ENCODE measurements around the gene WDR49. TPM values are rescaled to one million over a fixed set of nuclear protein-coding genes. Genes with fewer than 3 reads are reported as not detected.

The WDR49 gene
- 0.07 and 0.35 TPM in 2 replicates for total RNA-seq (2014; rRNA removed; shearing (Covaris generic))

DNA sequence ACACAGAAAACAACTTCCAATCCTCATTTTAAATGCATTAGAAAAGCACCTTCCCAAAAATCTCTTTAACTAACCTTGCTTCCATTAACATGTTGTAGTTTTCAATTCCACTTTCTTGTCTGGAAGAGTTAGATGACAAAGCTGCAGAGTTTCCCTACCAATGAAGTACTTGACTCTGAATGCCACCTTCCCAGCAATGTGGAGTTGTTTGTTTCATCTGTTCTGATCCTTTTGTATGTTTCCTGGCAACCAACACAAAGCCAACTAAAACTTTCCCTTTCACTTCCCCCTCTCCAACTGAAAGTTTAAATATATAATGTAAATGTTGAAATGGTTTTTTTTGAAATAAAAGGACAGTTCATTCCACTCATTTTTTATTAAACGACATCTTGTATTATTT, at the start of gene WDR49:
WDR49 (minus strand) TSS at position 183 of the 400 bp plus-strand sequence. CDS start 517 bp downstream, outside the sequence.
- Histone ChIP-seq H3K4me3 (ENCODE audit: insufficient read depth, low read depth, low read length) (no peak within 1 kb of the TSS), H3K27me3 (ENCODE audit: control insufficient read depth, insufficient read depth, low read length) (no peaks in the 10 kb centered on the region), H3K36me3 (replicated peaks; ENCODE audit: control insufficient read depth, insufficient read depth, low read length) (no peaks in the 10 kb centered on the region)
- DNase-seq = peak; percentile 8

DNA sequence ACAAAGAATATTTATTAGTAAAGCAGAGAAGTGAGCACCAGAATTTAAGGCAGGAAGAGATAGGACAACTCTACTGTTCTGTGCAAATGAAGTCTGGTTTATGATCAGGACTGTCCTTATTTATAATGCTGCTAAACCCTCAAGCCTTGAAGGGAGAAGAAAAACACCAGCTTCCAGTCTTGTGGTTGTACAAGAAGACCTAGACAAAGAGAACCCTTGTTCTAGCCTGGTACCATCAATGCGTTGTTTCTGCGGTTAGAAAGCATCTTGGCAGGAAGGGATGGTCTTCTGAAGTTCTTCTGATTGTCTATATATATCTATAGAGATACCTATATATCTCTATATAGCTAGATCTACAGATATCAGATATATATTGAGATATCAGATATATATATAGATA, 47.2 kb upstream of the WDR49 start:
- Histone ChIP-seq H3K36me3 (replicated peaks; ENCODE audit: control insufficient read depth, insufficient read depth, low read length) (peaks cover 2% of the 10 kb centered on the region), H3K4me3 (ENCODE audit: insufficient read depth, low read depth, low read length) (no peak overlapping the region), H3K27me3 (ENCODE audit: control insufficient read depth, insufficient read depth, low read length) (no peaks in the 10 kb centered on the region)
- no peak for DNase-seq

DNA sequence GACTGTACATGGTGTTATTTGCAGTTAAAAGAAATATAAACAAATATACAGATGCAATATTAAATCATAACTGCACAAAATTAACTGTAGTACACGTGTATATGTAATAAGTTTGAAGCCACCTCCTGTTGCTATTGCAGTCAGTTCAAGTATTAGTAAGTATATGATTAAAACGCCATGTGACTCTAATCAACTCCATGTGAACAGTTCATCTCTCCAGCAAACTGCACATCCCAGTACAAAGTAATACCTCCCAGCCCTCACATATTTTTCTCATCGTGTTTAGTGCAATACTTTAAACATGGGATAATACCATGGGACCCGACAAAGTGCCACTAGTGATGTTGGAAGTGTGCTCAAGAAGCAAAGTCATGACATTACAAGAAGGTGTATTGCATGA, 46.3 kb upstream of the WDR49 start:
- H3K27me3 ChIP-seq (ENCODE audit: control insufficient read depth, insufficient read depth, low read length) = no peaks in the 10 kb centered on the region
- no peak overlapping the region for H3K4me3 ChIP-seq (ENCODE audit: insufficient read depth, low read depth, low read length)
- peaks cover 2% of the 10 kb centered on the region for H3K36me3 ChIP-seq (replicated peaks; ENCODE audit: control insufficient read depth, insufficient read depth, low read length)
- DNase-seq = no peak

DNA sequence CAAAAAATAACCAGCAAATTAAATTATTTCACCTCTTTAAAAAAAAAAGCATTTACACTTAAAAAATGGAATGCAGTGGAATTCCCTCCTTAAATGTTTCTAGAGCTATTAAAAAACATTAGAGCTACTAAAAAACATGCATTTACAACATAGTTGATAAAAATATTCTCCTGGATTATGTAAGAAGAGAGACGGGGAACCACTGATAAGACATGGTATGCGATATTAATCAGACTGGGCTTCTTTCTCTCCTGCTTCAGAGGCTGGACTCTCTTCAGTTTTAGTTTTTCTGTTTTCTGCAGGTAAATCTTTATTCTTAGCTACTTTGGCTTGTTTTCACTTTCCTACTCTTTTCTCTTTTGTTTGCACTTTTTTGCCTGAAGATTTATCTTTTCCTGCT, 40.4 kb upstream of the WDR49 start:
- DNase-seq = no peak
- no peak overlapping the region for H3K4me3 ChIP-seq (ENCODE audit: insufficient read depth, low read depth, low read length)
- H3K27me3 ChIP-seq (ENCODE audit: control insufficient read depth, insufficient read depth, low read length) = no peaks in the 10 kb centered on the region
- H3K36me3 ChIP-seq (replicated peaks; ENCODE audit: control insufficient read depth, insufficient read depth, low read length) = no peaks in the 10 kb centered on the region; the same call in 1 of the 2 replicates

DNA sequence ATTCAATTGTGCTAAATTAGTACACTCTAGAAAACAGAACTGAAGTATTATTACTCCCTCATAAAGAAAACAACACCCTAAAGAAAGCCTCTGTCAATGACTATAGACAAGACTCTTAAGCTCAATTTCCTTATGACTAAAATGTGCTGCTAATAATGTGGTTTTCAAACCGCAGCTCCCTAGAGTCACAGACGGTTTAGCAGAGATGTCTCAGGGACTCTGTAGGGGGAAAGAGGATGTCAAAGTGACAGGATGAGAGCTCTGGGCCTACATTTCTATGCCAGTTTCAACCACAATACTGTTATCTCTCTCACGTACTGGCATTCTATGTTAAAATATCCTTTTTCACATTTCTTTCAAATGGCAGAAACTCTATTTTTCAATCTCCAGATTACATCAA, 37.6 kb upstream of the WDR49 start:
- no peak overlapping the region for H3K4me3 ChIP-seq (ENCODE audit: insufficient read depth, low read depth, low read length)
- no peaks in the 10 kb centered on the region; the same call in none of the 2 replicates for H3K36me3 ChIP-seq (replicated peaks; ENCODE audit: control insufficient read depth, insufficient read depth, low read length)
- H3K27me3 ChIP-seq (ENCODE audit: control insufficient read depth, insufficient read depth, low read length) = no peaks in the 10 kb centered on the region
- DNase-seq = no peak

DNA sequence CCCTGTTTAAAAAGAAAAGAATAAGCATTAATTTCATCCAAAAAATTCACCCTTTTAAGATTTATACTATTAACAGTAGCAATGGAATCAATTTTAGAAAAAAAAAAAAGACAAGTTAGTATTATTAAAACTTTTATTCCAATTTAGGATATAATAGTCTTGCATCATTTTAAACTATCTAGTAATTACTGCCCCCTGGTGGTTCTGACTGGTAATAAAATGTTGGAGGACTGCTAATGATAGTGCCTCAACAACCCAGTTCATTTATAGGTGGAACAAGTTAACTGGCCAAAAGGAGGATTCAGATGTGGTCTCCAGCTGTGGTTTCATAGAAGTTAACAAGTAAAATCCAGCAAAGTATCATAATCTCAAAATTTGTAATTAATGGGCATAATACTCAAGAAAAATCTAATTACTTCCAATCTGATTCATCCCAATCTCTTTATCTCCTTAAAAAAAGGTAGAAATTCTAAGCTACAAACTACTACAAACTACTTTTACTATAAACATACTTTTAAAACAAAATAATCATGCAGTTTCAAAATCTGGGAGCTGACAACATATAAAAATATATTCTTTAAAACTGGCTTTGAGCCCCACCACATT, 30.7 kb upstream of the WDR49 start:
- H3K27me3 ChIP-seq (ENCODE audit: control insufficient read depth, insufficient read depth, low read length) = no peaks in the 10 kb centered on the region
- DNase-seq = peak; percentile 26
- no peak overlapping the region for H3K4me3 ChIP-seq (ENCODE audit: insufficient read depth, low read depth, low read length)
- no peaks in the 10 kb centered on the region; the same call in none of the 2 replicates for H3K36me3 ChIP-seq (replicated peaks; ENCODE audit: control insufficient read depth, insufficient read depth, low read length)

DNA sequence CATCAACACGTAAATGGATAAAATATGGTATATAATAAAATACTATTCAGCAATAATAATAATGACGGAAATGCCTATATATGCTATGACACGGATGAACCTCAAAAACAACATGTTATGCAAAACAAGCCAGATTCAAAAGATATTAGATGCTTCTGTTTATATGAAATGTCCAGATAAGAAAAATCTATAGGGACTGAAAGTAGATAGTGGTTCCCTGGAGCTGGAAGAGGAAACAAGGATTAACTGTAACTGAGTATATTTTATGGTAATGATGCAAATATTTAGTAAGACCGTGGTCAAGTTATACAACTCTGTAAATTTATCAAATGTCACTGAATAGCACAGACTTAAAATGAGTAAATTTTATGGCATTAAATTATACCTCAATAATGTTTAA, 25.8 kb upstream of the WDR49 start:
- DNase-seq = no peak
- Histone ChIP-seq H3K27me3 (ENCODE audit: control insufficient read depth, insufficient read depth, low read length) (no peaks in the 10 kb centered on the region), H3K4me3 (ENCODE audit: insufficient read depth, low read depth, low read length) (no peak overlapping the region), H3K36me3 (replicated peaks; ENCODE audit: control insufficient read depth, insufficient read depth, low read length) (no peaks in the 10 kb centered on the region; the same call in 1 of the 2 replicates)

DNA sequence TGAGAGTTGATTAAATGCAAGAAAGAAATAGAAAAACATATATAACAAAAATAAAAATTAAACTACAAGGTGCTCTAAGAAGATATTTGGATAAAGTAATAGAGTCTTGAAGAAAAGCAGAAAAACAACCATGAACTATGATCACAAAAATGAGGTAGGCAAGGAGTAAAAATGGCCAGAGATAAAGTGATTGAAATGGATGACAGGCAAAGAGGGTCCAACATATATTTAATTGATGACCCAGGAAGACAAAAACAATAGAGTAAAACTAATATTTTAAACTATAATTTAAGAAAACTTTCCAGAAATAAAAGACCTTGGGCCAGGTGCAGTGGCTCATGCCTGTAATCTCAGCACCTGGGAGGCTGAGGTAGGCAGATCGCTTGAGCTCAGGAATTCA, 22.1 kb upstream of the WDR49 start:
- DNase-seq = no peak
- Histone ChIP-seq H3K4me3 (ENCODE audit: insufficient read depth, low read depth, low read length) (no peak overlapping the region), H3K27me3 (ENCODE audit: control insufficient read depth, insufficient read depth, low read length) (no peaks in the 10 kb centered on the region), H3K36me3 (replicated peaks; ENCODE audit: control insufficient read depth, insufficient read depth, low read length) (no peaks in the 10 kb centered on the region; the same call in 1 of the 2 replicates)

DNA sequence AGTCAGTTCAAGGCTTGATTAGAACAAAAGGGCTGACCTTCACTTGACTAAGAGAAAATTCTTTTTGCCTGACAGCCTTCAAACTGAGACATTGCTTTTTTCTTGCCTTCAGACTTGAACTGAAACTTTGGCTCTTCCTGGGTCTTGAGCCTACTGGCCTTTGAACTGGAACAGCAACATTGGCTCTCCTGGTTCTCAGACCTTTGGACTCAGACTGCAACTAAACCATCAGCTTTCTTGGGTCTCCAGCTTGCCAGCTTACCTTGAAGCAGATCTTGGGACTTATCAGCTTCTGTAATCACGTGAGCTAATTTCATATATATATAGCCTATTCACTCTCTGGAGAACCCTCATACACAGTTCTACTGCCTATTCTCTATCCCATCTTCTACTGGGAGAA, 19.5 kb upstream of the WDR49 start:
- H3K4me3 ChIP-seq (ENCODE audit: insufficient read depth, low read depth, low read length) = no peak overlapping the region
- no peaks in the 10 kb centered on the region; the same call in 1 of the 2 replicates for H3K36me3 ChIP-seq (replicated peaks; ENCODE audit: control insufficient read depth, insufficient read depth, low read length)
- DNase-seq = no peak
- H3K27me3 ChIP-seq (ENCODE audit: control insufficient read depth, insufficient read depth, low read length) = no peaks in the 10 kb centered on the region

DNA sequence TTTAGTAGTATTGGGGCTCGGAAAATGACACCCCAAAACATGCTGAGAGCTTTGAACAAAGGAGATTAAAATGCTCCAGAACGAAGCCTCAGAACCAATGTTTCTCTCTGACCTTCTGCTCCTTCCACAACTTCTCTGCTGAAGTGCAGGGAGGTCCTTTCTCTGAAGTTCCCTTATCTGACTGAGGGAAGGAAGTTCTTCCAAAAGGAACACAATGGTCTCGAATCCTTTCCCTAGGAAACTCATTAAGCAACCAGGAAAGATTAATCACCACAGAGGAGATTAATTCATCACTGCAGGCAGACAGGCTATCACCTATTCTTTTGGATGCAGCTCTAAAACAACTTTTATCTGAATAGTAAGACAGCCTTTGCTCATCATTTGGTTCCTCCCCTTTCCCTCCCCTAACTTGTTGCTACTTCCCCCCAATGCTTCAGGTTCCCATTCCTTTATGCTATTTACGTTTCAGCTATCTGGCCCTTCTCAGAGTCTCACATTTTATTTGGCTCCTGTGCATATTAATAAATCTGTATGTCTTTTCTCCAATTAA, 18.2 kb upstream of the WDR49 start:
- DNase-seq = no peak
- no peaks in the 10 kb centered on the region; the same call in 1 of the 2 replicates for H3K36me3 ChIP-seq (replicated peaks; ENCODE audit: control insufficient read depth, insufficient read depth, low read length)
- H3K4me3 ChIP-seq (ENCODE audit: insufficient read depth, low read depth, low read length) = no peak overlapping the region
- no peaks in the 10 kb centered on the region for H3K27me3 ChIP-seq (ENCODE audit: control insufficient read depth, insufficient read depth, low read length)

DNA sequence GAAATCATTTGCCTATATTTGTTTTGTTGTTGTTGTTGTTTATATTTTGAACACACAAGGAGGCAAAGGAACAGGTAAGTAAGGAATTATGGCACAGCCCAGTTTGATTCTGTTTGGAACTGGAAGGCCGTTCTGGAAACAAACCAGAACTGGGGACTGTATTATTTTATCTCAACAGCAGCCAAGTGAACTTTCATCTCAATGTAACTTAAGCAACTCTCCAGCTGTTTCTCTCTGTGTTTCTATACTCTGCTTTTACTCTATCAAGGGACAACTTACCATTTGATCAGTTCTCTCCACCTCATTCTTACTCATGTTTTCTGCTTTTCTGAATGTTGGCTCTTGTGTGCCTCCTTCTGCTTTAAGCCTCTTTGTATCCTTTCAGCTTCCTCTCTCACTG, 16.0 kb upstream of the WDR49 start:
- no peak overlapping the region for H3K4me3 ChIP-seq (ENCODE audit: insufficient read depth, low read depth, low read length)
- no peaks in the 10 kb centered on the region for H3K36me3 ChIP-seq (replicated peaks; ENCODE audit: control insufficient read depth, insufficient read depth, low read length)
- H3K27me3 ChIP-seq (ENCODE audit: control insufficient read depth, insufficient read depth, low read length) = no peaks in the 10 kb centered on the region
- no peak for DNase-seq

DNA sequence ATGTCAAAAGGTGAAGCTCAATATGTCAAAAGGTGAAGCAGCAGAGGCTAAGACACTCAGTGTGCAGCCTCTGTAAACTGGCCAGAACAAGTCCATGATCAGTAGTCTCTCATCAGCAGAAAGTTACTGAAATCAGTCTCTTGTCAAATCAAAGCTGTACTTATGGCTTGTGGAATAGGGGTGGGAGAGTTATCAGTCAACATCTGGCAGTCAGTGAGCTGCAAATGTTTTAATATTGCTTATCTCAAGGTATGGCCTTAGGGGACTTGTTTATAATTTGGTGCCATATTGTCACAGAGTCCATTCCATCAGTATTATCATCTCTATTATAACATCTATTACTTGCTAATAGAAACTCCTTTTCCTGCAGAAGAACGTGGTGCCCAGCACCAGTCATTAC, 14.9 kb upstream of the WDR49 start:
- H3K36me3 ChIP-seq (replicated peaks; ENCODE audit: control insufficient read depth, insufficient read depth, low read length) = no peaks in the 10 kb centered on the region
- DNase-seq = no peak
- no peak overlapping the region for H3K4me3 ChIP-seq (ENCODE audit: insufficient read depth, low read depth, low read length)
- H3K27me3 ChIP-seq (ENCODE audit: control insufficient read depth, insufficient read depth, low read length) = no peaks in the 10 kb centered on the region

DNA sequence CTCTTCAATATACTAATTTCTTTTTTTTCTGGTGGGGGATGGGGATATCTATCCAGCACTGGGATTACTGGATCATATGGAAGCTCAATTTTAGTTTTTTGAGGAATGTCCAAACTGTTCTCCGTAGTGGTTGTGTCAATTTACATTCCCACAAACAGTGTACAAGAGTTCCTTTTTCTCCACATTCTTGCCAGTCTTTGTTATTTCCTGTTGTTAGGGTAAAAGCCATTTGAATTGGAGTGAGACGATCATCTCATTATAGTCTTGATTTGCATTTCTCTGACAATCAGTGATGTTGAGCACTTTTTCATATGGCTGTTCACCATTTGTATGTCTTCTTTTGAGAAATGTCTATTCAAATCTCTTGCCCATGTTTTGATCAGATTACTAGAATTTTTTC, 12.8 kb upstream of the WDR49 start:
- DNase-seq = no peak
- Histone ChIP-seq H3K36me3 (replicated peaks; ENCODE audit: control insufficient read depth, insufficient read depth, low read length) (no peaks in the 10 kb centered on the region), H3K4me3 (ENCODE audit: insufficient read depth, low read depth, low read length) (no peak overlapping the region), H3K27me3 (ENCODE audit: control insufficient read depth, insufficient read depth, low read length) (no peaks in the 10 kb centered on the region)

DNA sequence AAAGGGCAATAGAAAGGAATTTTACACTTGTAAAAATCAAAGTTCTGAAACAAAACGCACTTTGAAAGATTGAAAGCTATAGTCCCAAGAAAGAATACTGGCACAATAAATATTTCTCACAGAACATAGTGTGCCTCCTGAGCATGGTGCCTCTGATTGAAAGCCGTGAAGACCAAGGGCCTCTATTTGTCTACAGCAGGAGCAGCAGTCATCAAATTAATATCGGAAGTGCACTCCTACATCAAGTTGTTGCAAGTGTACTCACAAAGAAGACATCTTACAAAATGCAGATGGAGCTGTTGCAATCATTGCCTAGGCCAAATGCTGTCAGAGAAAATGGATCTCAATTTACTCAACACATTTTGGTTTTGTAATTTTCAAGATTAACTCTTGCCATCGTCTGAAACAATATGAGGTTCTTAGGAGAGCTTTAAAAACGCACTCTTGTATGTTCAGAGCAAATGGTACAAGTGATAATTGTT, 9.2 kb upstream of the WDR49 start:
- DNase-seq = no peak
- Histone ChIP-seq H3K27me3 (ENCODE audit: control insufficient read depth, insufficient read depth, low read length) (no peaks in the 10 kb centered on the region), H3K36me3 (replicated peaks; ENCODE audit: control insufficient read depth, insufficient read depth, low read length) (no peaks in the 10 kb centered on the region), H3K4me3 (ENCODE audit: insufficient read depth, low read depth, low read length) (no peak overlapping the region)

DNA sequence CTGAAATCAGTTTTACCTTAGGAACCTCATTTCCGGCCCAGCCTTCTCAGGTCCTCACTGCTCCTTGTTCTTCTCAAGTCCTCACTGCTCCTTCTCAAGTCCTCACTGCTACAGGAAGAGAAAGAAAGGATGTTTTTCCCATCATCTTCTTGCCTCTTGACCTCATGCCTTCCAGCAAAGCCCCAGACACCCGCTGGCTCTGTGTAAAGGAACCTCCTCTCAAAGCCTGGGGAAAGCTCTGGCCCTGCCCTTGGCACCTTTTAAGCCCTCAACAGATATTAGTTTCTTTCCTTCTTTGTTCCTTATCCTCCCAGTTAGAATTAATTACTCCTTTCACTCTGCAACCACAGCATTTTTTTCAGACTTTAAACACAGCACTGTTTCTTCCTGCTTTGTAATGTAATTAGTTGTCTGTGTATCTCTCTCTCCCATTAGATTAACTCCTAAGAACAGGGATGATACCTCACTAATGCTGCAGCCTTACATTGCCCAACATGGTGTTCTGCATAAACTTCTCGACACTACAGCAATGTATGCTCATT, 4.0 kb upstream of the WDR49 start:
- no peak for DNase-seq
- no peaks in the 10 kb centered on the region for H3K27me3 ChIP-seq (ENCODE audit: control insufficient read depth, insufficient read depth, low read length)
- no peaks in the 10 kb centered on the region for H3K36me3 ChIP-seq (replicated peaks; ENCODE audit: control insufficient read depth, insufficient read depth, low read length)
- H3K4me3 ChIP-seq (ENCODE audit: insufficient read depth, low read depth, low read length) = no peak overlapping the region

Measured in H7 (cell line).